ENCODE measurements around the gene AEN.

DNA sequence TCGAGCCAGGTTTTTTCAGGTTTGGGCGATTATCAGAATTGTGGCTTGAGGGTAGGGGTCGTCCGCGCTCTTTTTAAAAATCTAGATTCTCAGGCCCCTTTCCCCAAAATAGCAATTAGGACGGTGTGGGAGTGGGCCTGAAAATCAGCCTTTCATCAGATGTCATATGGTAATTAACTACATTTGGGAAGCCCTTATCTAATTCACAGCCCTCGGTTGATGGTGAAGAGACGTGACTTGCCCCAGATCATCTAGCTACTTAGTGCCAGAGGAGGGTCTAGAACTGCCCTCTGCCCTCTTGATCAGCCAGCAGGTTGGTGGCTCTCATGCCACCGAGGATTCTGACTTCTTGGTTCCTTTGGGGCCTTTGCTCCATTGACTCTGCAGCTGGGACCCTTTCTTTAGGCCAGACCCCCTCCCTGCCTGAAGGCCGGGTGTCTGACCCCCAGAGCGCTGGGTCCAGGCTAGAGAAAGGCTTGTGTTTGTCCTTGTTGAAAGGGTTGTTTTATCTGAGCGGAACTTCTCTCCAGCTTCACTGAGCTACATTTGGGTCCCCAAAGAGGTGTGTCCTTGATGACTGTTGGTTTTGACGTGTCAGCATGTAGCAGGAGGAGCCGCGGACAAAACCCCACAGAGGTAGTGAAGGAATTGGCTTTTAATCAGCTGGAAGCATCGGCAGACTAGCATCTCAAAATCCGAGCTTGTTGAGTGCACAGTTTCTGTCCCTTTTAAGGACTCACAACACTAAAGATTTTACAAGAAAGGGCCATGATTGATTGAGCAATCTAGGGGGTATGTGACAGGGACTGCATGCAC lies 857 bp downstream of the AEN start:
- TF ChIP-seq, protein P1, sequence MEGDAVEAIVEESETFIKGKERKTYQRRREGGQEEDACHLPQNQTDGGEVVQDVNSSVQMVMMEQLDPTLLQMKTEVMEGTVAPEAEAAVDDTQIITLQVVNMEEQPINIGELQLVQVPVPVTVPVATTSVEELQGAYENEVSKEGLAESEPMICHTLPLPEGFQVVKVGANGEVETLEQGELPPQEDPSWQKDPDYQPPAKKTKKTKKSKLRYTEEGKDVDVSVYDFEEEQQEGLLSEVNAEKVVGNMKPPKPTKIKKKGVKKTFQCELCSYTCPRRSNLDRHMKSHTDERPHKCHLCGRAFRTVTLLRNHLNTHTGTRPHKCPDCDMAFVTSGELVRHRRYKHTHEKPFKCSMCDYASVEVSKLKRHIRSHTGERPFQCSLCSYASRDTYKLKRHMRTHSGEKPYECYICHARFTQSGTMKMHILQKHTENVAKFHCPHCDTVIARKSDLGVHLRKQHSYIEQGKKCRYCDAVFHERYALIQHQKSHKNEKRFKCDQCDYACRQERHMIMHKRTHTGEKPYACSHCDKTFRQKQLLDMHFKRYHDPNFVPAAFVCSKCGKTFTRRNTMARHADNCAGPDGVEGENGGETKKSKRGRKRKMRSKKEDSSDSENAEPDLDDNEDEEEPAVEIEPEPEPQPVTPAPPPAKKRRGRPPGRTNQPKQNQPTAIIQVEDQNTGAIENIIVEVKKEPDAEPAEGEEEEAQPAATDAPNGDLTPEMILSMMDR (IDR thresholded peaks at IDR 0.05 in 8 of 11, conservative IDR thresholded peaks at IDR 0.05 in 3 of 11): no peak
- TF ChIP-seq POLR2A (IDR thresholded peaks at IDR 0.05): peak in 2 of 3 donors; percentile 9 to 43

Measured in spleen (tissue), 7 donors.